Measurements from ENCODE around the gene HCK. TPM values are rescaled to one million over a fixed set of nuclear protein-coding genes. Genes with fewer than 3 reads are reported as not detected.

Gene HCK
- total RNA-seq, 4 donors from 2014 or later, result 2.6 to 31.8 (median 10.2) TPM

DNA sequence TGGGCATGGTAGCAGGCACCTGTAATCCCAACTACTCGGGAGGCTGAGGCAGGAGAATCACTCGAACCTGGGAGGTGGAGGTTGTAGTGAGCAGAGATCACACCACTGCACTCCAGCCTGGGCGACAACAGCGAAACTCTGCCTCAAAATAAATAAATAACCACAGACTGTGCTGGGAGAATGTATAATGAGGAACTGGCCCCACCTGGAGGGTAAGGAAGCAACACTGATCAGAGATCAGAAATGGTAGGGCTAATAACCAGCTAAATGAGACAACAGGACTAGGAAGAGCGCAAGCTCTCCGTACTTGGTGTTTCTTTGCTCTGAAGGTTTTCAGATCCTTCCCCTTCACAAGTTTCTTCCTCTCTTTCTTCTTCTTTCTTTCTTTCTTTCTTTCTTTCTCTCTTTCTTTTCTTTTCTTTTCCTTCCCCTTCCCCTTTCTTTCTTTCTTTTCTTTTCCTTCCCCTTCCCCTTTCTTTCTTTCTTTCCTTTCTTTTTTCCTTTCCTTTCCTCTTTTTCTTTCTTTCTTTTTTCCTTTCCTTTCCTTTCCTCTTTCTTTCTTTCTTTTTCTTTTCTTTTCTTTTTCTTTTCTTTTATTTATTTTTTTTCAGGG is 27.3 kb upstream of the HCK start:
- Histone ChIP-seq H3K27ac (no peak overlapping the region), H3K27me3 (peaks cover 62% of the 10 kb centered on the region), H3K9me3 (no peaks in the 10 kb centered on the region), H3K36me3 (no peaks in the 10 kb centered on the region), H3K4me3 (no peak overlapping the region), H3K4me1 (peaks cover 0 to 3% (median 0%) of the 10 kb centered on the region in 3 donors)
- TF ChIP-seq, protein P1, sequence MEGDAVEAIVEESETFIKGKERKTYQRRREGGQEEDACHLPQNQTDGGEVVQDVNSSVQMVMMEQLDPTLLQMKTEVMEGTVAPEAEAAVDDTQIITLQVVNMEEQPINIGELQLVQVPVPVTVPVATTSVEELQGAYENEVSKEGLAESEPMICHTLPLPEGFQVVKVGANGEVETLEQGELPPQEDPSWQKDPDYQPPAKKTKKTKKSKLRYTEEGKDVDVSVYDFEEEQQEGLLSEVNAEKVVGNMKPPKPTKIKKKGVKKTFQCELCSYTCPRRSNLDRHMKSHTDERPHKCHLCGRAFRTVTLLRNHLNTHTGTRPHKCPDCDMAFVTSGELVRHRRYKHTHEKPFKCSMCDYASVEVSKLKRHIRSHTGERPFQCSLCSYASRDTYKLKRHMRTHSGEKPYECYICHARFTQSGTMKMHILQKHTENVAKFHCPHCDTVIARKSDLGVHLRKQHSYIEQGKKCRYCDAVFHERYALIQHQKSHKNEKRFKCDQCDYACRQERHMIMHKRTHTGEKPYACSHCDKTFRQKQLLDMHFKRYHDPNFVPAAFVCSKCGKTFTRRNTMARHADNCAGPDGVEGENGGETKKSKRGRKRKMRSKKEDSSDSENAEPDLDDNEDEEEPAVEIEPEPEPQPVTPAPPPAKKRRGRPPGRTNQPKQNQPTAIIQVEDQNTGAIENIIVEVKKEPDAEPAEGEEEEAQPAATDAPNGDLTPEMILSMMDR (IDR thresholded peaks at IDR 0.05), result no peak
- no peak for TF ChIP-seq EP300 (IDR thresholded peaks at IDR 0.05)
- no peak for TF ChIP-seq POLR2A (IDR thresholded peaks at IDR 0.05)
- TF ChIP-seq POLR2AphosphoS5 (IDR thresholded peaks at IDR 0.05), result no peak
- WGBS, 2 donors (ENCODE audit: low coverage in 1 of 2), result 66 to 77% methylated on average over 5 to 6 of the region's 6 CpGs
- no peak for ATAC-seq

DNA sequence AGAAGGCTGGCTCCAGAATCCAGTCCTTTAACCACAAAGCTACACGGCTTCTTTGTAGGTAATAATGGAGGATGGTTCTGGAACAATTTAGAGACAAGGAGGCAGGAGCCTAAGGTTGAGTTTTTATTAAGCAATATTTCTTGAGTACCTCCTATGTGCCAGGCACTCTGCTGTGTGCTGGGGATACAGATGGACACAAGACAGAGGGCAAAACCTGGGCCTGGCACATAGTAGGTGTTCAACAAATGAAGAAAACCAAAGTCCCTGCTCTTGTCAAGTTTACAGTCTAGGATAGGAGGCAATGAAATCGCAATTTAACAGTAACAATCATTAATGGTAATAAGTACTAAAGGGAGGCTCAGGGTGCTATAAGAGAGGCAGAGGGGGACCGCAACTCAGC is 24.4 kb upstream of the HCK start:
- no peak for TF ChIP-seq EP300 (IDR thresholded peaks at IDR 0.05)
- no peak for TF ChIP-seq POLR2AphosphoS5 (IDR thresholded peaks at IDR 0.05)
- TF ChIP-seq, protein P1 (IDR thresholded peaks at IDR 0.05), result no peak
- no peak for TF ChIP-seq POLR2A (IDR thresholded peaks at IDR 0.05)
- no peaks in the 10 kb centered on the region for H3K9me3 ChIP-seq
- no peaks in the 10 kb centered on the region for H3K36me3 ChIP-seq
- no peak overlapping the region for H3K4me3 ChIP-seq
- H3K4me1 ChIP-seq, result peaks cover 0 to 12% (median 5%) of the 10 kb centered on the region in 3 donors
- no peak overlapping the region for H3K27ac ChIP-seq
- H3K27me3 ChIP-seq, result peaks cover 61% of the 10 kb centered on the region
- no peak for ATAC-seq
- WGBS, 2 donors (ENCODE audit: low coverage in 1 of 2), result 93 to 100% methylated on average over 2 to 3 of the region's 3 CpGs

DNA sequence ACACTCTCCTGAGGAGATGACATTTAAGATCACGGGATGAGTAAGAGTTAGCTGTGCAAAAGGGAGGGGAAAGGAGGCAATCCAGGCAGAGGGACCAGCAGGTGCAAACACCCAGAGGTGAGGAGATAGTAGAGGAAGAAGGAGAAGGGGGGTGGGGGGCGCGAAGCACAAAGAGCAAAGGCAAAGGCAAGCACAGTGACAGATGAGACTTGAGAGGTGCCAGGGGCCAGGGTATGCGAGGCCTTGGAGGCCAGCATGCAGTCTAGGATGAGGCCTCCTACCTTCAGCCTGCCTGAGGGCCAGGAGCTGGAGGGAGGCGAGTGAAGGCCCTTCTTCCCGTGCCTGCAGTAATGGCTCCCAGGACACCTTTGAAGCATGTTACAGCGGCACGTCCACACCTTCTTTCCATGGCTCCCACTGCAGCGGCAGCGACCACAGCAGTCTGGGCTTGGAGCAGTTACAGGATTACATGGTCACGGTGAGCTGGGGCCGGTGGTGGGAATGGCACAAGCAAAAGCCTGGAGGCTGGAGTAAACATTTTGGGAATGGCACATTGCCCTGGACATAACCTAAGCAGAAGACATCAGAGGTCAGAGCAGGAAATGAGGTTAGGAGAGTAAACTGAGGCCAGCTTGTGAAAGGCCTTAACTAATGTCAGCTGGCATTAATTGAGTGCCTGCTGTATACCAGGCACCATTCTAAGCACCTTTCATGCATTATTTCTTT is 23.2 kb upstream of the HCK start:
- no peaks in the 10 kb centered on the region for H3K36me3 ChIP-seq
- H3K9me3 ChIP-seq, result no peaks in the 10 kb centered on the region
- no peak overlapping the region for H3K4me3 ChIP-seq
- TF ChIP-seq EP300 (IDR thresholded peaks at IDR 0.05) (no peak), POLR2A (IDR thresholded peaks at IDR 0.05) (no peak), POLR2AphosphoS5 (IDR thresholded peaks at IDR 0.05) (no peak)
- TF ChIP-seq, protein P1 (IDR thresholded peaks at IDR 0.05), result no peak
- peaks cover 59% of the 10 kb centered on the region for H3K27me3 ChIP-seq
- ATAC-seq, result no peak
- H3K27ac ChIP-seq, result no peak overlapping the region
- 40 to 55% methylated on average over 10 to 12 of the region's 12 CpGs for WGBS, 2 donors (ENCODE audit: low coverage in 1 of 2)
- peaks cover 0 to 12% (median 5%) of the 10 kb centered on the region in 3 donors for H3K4me1 ChIP-seq

DNA sequence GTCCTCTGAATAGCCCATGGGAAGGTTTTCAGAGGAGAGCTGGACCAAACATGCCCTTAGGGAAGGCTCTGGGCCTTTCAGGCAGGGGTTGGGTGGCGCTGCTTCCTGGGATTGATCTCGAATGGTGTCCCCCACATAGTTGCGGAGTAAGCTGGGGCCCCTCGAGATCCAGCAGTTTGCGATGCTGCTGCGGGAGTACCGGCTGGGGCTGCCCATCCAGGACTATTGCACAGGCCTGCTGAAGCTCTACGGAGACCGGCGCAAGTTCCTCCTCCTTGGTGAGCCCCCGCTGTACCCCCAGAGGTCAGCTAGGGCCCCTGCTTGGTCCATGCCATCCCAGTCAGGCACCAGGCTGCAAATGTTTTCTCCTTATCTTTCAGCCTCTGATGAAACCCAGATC is 22.5 kb upstream of the HCK start:
- Histone ChIP-seq H3K27ac (no peak overlapping the region), H3K9me3 (no peaks in the 10 kb centered on the region), H3K36me3 (no peaks in the 10 kb centered on the region), H3K27me3 (peaks cover 59% of the 10 kb centered on the region), H3K4me3 (no peak overlapping the region), H3K4me1 (peaks cover 0 to 12% (median 5%) of the 10 kb centered on the region in 3 donors)
- no CpG with 5 or more reads among the region's 11 CpGs for WGBS, 2 donors (ENCODE audit: low coverage in 1 of 2)
- no peak for ATAC-seq
- TF ChIP-seq, protein P1 (IDR thresholded peaks at IDR 0.05), result no peak
- TF ChIP-seq POLR2AphosphoS5 (IDR thresholded peaks at IDR 0.05) (no peak), EP300 (IDR thresholded peaks at IDR 0.05) (no peak)

All from gastroesophageal sphincter (tissue), 4 donors.